Glomerular visceral epithelial cell (primary cell): Measurements from ENCODE around the gene KCNG4.

Source experiments
- DNase-seq: peaks from one replicate; pipeline ENCODE4 v3.0.0-alpha.2; 2016; ENCODE audit errors: extremely low spot score

Gene KCNG4, protein sequence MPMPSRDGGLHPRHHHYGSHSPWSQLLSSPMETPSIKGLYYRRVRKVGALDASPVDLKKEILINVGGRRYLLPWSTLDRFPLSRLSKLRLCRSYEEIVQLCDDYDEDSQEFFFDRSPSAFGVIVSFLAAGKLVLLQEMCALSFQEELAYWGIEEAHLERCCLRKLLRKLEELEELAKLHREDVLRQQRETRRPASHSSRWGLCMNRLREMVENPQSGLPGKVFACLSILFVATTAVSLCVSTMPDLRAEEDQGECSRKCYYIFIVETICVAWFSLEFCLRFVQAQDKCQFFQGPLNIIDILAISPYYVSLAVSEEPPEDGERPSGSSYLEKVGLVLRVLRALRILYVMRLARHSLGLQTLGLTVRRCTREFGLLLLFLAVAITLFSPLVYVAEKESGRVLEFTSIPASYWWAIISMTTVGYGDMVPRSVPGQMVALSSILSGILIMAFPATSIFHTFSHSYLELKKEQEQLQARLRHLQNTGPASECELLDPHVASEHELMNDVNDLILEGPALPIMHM

DNA sequence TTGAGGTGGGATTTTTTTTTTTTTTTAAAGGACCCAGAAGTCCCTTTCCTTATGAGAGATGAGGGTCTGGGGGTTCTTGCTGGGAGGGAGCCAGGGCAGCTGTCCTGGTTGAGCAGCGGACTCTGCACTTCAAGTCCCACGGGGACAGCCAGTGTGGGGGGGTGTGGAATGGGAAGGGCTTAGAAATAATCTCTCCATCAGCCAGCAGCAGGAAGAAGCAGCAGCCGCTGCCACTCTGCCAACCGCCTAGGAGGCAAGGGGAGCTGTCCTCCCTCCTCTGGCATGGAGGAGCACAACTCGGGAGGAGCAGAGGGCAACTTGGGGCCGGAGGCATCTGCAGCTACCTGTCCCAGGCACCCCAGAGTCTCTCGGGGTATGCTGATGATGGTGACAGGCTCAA, at the start of gene KCNG4:
KCNG4 (minus strand) TSS at position 104 of the 400 bp plus-strand sequence. CDS start 2,527 bp downstream, outside the sequence.
- no peak for DNase-seq

DNA sequence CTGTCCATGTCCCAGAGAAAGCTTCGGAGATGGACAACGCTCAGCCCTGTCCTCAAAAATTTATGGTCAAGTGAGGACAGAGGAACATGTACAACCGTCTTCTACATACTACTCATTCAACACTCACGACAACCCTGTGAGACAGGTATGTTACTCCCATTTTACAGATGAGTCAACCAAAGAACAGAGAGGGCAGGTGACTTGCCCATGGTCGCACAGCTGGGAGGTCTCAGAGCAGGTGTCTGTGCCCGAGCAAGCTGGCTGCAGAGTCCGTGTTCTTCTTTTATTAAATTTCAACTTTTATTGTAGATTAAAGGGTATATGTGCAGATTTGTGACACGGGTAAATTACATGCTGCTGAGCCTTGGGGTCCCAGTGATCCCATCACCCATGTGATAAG, 49.1 kb upstream of the KCNG4 start:
- DNase-seq: no peak

DNA sequence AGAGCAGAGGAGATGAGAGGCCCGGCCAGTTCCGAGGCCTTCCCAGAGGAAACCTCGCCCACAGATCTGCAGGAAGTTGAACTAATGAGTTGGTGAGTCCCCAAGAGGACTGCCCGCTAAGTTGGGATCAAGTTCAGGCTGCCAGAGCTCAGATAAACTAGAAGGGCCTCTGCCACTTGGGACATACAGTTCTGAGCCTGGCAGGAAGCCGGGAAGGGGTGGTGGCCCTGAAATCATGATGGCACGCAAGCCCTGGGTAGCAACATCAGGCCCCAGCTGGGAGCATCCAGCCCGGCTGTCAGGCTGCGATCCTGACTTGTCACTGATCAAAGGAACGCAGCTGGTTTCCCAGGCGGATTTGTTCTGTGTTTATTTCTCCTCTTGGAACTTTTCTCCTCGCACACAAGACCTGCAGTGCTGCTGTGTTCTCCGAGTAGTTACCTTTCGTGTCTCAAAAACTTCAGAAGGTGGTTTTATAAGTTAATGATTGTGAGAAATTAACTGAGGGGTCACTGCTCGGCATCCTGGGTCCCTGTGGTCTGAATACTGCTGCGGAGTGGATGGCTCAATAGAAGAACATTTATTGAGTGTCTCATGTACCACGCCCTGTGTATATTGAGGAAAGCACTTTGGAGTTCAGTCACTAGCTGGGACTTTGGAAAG, 46.9 kb upstream of the KCNG4 start:
- DNase-seq: peak; percentile 11

DNA sequence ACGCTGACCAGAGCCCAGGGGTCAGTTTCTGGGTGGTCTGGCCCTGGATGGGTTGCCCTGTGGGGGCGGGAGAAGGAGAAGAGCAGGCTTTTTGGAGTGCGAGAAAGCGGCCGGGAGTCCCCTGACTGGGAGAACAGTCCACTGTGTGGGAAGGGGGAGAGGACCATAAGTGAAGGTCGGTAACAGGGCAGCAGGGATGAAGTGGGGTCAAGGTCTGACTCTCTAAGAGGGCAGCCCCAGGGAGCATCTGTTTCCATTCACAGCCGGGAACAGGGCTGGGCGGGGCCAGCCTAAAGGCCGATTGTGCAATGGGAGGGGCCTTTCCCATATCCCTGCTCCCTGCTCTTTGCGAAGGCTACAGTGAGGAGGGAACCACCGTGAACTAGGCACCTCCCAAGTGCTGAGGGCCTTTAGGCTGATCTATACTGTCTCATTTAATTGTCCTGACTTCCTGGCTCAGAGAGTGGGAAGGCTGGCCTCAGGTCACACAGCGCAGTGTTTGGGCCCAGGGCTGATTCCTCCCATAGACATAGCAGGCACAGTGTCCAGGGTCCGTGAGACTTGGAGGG, 44.4 kb upstream of the KCNG4 start:
- DNase-seq: no peak

DNA sequence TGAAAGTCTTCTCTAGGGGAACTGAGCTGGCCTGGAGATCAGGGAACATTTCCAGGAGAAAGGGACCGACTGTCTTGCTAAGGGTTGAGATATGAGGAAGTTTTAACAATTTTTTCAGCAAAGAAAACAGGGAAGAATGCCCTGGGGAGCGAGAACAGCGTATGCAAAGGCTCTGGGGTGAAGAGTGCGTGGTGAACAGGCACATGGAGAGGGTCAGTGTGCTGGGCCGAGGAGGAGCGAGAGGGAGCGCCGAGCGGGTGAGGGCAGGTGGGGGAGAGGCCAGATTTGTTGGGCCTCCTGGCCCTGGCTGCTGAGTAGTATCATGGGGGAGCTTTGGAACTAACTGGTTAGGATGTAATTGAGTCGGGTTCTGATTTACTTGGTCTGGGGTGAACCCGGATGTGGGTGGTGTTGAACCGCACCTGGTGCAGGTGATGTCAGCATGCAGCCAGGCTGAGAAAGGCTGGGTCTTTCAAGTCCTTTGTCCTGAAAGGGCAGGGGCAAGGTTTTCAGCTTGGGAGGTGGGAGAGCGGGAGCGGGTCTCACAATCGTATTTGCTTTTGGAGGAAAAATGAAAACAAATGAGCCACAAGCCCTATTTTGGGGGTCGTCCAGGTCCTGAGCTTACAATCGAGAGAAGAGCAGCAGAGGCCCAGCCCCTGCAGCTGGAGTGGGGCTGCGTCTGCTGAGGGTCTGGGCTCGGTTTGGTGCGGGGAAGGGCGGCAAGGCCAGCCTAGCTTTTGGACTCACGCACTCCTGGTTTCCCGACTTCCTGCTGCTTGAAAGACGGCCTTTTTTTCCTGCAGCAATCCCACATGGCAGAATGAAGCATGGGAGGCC, 43.7 kb upstream of the KCNG4 start:
- DNase-seq: no peak

DNA sequence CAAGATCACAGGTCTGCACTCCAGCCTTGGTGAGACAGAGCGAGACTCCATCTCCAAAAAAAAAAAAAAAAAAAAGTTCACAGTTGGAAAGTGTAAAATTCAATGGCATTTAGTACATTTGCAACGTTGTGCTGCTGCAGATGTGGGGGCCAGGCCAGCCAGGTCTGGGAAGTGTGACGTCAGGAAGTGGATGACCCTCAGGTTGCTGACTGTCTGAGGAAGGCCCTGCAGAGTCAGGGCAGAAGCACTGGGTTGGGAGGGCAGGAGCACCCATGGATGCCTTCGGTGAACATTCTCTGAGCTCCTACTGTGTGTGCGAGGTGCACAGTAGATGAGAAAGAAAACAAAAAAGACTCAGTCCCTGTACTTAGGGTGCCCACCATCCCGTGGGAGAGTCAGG, 42.7 kb upstream of the KCNG4 start:
- DNase-seq: no peak

DNA sequence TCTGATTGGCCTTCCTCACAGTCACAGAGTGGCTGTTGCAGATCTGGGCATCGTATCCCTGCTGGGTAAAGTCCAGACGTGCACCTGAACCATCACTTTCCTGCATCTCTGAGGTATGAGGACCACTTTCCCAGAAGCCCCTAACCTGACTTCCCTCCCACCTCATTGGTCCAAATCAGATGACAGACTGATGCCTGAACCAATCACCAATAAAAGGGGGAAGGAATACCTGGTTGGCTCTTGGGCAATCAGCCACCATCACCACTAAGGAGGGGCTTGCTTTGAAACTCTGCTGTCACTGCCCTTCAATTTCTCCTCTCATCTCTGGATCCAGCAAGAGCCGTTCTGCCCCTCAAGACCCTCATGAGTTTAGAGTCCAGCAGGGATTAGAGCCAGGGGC, 41.3 kb upstream of the KCNG4 start:
- DNase-seq: no peak

DNA sequence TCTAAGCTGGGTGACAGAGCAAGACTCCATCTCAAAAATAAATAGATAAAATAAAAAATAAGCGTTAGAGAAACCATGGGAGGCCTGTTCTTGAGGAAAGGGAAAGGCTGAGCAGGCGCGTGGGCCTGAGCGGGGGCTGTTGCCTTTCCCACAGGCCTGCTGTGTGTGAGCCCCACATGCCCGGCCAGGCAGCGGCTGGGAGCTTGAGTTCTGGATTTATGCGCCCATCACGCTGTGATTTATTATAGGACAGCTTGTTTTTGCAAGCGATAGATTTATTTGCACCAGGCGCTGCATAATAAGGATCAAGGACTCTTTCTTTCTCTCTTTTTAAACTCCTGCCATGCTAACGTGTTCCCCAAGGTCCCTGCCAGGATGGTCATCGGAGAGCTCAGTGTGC, 40.1 kb upstream of the KCNG4 start:
- DNase-seq: no peak

DNA sequence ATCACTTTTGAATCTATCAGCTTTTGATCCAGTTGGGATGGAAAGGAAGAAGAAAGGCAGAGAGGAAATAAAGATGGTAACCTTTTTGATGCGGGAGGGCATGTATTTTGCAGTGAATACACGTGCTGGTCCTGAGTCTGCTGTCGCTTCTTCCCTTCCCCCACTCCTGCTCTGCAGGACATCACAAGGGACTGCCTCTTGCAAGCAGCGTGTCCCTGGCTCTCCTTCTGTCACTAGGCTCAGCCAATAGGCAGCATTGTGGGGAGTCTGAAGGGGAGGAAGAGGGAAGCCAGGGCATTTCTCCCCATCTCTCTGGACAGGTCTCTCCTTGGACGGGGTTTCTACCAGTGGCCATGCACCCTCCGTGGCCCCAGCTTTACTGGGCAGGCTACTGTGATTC, 39.2 kb upstream of the KCNG4 start:
- no peak for DNase-seq

DNA sequence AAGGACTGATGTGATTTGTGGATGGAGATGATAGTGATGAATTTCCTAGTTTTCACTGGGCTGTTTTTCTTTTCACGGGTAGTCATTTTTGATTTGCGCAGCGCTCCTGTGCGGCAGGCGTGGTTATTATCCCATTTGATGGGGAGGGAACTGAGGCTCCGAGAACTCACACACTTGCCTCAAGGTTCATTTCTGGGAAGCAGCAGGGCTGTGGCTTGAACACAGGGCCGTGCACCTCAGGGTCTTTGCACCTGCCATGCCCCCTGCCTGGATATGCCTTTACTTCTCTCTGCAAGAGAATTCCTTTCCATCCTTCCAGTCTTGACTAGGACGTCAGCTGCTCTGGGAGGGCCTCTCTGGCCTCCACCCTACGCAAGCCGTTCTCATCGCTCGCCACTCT, 38.5 kb upstream of the KCNG4 start:
- DNase-seq: no peak

DNA sequence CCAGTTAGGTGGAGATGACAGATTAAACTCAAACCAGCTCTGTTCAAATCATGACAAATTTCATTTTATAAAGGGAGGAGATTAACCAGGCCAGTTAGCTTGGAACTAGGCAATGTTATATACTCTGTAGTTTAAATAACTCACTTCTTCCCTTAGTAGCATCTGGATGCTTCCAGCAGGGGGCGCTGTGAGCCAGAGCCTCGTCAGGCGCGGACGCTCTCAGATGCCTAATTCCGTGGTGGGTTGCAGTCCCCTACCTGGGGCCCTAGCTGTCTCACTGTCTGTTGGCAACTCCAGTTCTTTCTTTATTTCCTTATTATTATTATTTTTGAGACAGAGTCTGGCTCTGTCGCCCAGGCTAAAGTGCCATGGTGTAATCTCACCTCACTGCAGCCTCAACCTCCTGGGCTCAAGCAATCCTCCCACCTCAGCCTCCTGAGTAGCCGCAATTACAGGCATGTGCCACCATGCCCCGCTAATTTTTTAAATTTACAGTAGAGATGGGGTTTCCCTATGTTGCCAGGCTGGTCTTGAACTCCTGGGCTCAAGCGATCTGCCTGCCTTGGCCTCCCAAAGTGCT, 37.5 kb upstream of the KCNG4 start:
- DNase-seq: peak; percentile 49

DNA sequence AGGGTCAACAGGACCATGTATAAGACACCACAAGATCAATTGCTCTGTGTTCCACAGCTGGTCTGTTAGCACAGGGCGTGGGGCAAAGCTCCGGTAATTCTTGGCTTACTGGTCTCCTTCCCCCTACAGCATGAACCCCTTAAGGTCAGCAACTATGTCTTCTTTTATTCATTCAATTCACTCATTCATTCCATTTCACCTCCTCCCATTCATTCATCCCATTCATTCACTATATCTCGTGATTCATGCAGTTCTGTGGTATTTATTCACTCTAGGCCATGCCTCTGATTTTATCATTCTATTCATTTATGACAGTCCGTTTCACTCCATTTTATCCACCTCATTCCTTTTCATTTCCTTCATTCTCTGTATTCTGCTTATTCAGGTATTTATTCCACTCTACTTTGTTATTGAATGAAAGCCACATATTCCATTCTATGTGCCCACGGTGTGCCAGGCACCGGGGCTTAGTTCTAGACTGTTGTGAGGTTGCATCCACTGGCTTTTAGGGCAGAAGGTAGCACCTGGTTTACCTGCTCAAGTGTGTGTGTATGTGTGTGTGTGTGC, 35.9 kb upstream of the KCNG4 start:
- no peak for DNase-seq

DNA sequence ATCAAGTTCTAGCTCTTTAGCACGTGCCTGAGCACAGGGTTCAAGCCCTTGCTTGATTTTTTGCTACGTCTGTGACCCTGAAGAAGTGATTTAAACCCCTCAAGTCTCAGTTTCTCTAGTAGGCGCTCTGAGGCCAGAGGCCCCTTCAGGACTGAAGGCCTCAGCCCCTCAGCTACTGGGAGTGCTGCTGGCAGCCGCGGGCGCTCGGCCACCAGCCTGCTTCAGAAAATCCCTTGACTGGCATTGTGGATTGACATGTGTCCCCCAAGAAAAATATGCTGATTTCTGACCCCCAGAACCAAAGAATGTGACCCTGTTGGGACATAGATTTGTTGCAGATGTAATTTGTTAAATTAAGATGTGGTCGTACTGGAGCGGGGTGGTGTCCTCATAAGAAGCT, 34.7 kb upstream of the KCNG4 start:
- DNase-seq: no peak

DNA sequence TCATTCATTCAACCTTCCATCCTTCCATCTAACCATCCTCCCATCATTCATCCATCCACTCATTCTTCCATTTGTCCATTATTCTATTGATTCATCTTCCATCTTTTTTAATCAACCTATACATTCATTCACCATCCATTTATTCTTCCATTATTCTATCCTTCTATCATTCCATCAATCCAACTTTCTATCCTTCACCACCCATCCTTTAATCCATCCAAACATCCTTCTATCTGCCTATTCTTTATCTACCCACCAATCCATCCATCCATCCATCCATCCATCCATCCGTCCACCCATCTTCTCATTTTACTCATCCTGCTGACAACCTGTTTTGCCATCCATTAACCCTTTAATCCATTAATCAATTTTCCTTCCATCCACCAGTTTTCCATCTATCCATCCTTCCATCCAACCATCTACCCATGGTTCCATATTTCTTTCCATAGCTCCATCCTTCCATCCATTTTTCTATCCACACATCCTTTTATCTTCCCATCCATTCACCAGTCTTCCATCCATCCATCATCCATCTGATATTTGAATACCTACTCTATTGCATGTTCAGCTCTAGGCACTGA, 33.0 kb upstream of the KCNG4 start:
- no peak for DNase-seq

DNA sequence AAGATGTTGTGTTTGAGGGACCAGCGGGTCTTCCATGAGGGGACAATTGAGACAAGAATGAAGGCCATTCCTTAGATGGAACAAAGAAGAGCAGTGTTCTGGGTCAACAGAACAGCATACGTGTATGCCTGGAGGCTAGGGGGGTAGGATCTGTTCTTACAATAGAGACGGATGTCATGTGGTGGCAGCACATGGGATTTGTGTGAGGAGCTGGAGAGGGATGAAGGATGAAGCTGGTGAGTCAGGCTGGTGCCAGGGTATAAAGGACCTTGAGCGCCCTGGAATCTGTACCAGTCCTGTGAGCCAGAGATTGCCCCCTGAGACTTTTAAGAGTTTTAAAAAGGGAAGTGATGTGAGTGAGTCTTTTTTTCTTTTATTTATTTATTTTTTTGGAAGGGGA, 32.1 kb upstream of the KCNG4 start:
- no peak for DNase-seq

DNA sequence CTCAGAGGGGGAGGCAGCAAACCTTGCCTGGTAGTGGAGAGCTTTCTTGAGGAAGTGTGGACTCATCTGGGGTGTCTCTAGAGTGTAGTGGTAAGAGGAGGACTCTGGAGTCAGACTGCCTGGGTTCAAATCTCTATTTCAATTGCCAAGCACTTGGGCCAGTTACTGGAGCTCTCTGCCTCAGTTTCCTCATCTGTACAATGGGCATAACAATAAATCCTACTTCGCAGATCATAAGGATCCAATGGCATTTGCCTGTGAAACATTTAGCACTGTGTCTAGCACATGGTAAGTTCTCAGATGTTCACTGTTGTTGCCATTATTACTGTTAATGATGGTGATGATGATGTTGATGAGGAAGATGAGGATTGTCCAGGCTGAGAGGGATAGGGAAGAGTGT, 31.2 kb upstream of the KCNG4 start:
- DNase-seq: no peak

DNA sequence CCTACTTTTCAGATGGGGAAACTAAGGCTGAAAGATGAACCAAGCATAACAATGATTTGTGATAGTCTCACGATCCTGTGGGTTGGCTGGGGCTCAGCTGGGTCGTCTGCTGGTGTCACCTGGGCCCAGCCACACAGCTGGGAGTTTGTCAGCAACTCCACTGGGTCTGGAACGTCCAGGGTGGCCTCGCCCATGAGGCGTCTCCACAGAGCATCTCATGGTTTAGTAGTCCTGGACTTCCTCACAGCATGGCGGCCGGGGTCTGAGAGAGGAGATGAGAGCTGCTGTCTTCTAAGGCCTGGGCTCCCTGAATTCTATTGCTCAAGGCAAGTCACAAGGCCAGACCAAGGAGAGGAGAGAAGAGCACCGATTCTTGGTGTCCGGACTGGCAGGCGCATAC, 30.7 kb upstream of the KCNG4 start:
- no peak for DNase-seq

DNA sequence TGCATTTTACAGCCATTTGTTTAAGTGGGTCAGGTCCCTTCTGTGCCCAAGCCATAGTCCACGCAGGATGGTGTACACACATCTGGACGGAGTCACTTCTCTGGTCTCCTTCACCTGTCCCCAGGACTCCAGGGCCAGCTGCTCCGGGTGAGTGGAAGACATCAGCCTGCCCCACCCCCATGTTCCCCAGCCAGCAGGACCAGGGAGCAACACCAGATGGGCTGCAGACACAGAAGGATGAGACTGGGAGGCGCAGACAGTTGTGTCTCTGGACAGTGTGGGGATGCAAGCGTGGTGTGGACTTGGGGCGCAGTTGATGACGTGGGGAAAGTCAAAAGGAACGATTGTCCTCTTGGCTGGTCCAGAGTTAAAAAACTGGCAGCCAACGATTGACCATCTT, 30.3 kb upstream of the KCNG4 start:
- no peak for DNase-seq

DNA sequence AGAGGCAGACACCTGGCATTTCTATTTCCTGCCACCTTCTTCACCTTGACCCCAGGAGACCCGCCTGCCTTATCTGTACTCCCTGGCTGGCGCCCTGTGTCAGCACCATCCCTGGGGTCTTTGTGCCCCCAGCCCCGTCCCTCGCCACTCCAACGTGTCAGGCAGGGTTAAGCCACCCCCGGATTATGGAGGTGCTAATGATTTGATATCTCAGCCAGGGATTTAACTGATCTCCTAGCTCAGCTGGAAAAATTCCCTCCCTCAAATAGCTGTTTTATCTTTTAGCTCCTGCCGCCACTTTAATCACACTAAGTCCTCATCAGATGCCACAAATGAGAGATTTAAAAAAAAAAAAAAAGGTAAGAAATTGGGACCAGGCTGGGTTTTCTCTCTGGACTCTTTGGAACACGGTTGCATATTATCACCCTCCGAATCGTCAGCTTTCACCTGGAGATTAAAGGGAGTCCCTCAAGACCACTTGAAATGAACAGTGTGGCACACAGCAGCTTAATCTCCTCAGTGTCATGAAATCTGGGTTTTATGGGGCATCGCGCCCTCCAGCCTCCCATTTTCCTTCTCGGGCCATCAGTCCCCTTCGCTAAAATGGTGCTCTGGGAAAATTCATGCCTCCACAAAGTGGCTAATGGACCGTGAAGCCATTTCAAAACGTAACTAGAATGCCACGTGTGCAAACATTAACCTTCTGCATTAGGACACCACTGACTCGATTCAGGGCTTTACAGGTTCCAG, 28.7 kb upstream of the KCNG4 start:
- peak; percentile 48 for DNase-seq

DNA sequence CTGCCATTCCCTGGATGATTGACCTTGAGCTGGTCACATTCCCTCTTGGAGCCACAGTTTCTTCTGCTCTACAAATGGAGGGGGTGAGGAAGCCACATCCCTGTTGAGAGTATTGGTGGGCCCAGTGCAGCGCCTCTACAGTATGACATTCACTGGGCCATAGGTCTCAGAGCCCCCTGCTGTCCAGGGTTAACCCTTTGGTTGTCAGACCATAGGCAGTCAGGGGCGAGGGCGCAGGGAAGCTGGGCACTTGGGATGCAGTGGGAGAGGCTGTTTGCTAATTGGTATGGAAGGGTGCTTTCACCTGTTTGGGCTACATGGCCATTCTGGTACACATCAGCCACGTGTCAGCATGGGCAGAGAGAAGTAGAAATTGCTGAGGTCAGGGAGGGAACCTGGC, 27.6 kb upstream of the KCNG4 start:
- DNase-seq: no peak
